NCI-H1105 treated with DMSO at 0.1 percent for 48 hours (cell line): Measurements from ENCODE around the gene PHF23.

Experiments
- DNase-seq: peaks from one replicate; lab custom pipeline; 2025; lab: John Stamatoyannopoulos, UW

Gene PHF23

GRCh38 chr17:7219812-7220592 is 19.3 kb downstream of the PHF23 start, which contains the start of the genes ACADVL and DLG4:
Gene ACADVL (plus strand): TSS chr17:7219938. CDS start chr17:7219985, 47 bp downstream.
Gene DLG4 (minus strand): TSS chr17:7219836.
- DNase-seq = peak; percentile 79

DNA sequence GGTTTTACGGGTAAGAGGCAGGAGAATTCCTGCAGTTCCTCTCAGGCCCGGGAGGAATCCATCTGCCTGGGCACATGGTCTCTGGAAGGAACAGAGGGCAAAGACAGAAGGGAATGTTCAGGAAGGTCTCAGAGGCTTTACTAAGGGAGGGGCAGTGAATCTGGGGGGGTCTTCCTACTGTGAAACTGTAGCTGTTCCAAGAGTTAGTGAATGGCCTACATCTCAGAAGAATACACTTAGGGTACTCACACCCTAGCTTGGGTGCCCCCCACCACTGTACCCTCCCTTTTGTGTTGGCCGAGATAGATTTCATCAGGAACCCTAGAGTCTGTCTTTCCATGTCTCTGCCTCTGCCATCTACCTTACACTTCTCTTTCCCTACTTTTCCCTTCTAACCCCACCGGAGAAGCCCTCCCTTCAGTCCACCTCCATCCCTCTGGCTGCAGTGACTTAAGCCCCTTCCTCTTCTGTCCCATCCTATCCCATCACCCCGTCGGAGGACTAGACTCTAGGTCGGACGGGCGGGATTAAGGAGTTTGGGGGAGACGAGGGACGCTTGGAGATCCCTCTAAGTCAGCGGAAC is 19.9 kb downstream of the PHF23 start:
- DNase-seq = no peak

DNA sequence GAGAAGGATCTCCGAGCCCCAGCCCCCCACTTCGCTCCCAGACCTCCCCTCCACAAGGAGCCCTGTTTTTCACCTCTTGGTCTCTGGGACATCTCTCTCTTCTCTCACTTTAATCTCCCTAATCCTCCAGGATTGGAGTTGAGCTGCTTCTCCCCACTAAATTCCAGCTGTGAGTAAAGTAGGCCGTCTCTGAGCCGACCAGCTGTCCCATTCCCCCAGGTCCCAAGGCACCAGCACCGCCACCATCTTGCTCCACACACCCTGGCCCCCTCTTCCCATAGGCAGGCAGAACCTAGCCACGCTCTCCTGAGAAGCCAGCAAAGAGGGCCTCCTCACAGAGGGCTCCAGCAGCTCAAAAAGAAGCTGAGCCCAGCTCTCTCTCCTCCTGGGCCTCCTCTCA is 20.5 kb downstream of the PHF23 start:
- no peak for DNase-seq

GRCh38 chr17:7218166-7218565 is 21.1 kb downstream of the PHF23 start:
- no peak for DNase-seq

GRCh38 chr17:7217113-7217987 is 21.9 kb downstream of the PHF23 start:
- no peak for DNase-seq

- no peak for DNase-seq
Measured at GRCh38 chr17:7216242-7217112, 22.8 kb downstream of the PHF23 start.

DNA sequence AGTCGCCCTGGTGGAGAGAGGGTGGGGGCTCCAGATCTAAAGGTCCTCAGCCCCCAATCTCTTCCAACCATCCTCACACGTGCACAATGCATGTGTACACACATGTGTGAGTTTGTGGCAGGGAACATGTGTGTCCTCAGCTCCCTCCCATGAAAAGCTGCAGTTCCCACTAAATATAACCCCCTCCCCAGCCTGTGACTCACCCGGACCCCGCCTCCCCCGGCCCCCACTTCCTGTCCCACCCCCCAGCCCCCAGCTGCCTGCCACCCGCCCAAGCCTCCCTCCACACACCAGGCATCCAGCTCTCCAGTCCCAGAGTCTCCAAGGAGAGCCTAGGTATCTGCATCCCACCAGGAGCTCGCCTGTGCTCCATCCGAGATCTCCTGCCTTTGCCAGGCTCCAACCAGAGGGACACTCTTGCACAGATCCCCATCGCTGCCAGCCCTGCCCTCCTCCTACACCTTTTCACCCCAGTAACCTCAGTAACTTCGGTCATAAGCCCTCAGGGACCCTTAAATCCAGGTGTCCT is 23.5 kb downstream of the PHF23 start:
- no peak for DNase-seq

DNA sequence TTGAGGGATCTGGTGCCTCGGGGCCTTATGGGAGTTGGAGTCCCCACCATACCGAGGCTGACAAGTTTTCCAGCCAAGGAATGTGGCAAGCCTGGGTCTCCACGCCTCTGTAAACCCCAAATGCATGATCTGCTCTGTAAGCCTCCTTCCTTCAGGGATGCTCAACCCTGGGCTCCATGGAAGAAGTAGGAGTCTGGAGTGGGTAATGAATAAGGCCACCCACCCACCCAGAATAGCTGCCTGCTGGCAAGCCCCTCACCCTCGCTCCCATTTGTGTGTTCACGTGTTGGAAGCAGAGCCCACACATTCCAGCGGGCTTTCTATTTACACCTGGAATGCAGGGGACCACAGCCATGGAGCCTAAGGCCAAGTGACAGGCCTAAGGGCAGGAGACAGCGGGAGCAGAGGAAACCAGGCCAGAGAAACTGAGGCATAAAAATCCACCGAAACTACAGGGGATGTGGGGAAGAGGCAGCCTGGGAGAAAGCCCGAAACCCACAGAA is 24.1 kb downstream of the PHF23 start:
- DNase-seq = no peak

DNA sequence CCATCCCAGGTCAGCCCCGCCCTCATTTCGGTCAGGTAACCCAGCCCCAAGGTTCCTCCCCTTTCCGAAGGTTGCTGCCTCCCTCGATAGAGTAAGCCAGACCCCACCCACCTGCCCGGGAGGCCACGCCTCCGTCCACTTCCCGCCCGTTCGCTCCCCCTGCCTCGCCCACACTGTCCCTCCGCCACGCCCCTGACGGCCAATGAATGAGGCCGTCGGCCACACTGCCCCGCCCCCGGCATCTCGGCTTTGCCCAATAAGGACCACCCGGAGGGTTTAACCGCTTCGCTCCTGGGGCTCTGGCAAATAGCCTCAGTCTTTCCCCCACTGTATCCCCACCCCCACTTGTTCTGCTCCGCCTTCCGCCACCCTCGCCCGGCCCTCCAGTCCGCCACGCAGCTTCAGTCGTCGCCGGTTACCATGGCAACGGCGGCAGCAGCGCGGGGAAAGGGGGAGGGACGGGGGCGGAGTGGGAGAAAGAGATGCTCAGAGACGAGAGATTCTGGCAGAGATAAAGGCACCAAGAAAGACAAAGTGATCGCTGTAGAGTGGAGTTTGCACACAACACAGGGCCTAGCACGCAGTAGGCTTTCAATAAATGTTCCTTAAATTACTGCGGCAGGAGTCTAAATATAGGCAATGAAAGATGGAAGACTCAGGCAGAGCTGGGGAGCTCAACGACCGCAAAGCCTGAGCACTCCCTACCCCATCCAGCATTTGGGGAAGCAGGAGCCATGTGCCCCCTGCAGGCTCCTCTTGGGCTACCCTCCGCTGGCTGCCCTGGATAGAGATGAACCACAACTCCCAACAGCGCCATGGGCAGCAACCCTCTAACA is 24.7 kb downstream of the PHF23 start:
- peak; percentile 100 for DNase-seq

DNA sequence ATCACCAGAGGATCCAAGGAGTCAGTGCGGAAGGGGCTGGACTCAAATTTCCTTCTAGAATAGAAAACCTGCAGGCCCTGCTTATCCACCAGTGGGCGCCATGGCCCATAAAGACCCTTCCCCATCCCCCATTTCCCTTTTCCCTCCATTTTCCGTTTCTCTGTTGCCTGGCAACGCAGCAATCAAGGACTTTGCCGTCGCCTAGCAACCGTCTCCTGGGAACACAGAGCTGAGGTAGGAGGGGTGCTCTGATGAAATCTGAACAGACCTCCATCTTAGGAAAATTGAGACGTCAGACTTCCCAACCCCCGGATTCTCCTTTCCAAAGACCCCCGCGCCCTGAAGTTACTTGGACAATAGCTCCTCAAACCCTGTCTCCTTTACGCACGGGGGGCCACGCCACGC is 25.4 kb downstream of the PHF23 start:
- peak; percentile 99 for DNase-seq

DNA sequence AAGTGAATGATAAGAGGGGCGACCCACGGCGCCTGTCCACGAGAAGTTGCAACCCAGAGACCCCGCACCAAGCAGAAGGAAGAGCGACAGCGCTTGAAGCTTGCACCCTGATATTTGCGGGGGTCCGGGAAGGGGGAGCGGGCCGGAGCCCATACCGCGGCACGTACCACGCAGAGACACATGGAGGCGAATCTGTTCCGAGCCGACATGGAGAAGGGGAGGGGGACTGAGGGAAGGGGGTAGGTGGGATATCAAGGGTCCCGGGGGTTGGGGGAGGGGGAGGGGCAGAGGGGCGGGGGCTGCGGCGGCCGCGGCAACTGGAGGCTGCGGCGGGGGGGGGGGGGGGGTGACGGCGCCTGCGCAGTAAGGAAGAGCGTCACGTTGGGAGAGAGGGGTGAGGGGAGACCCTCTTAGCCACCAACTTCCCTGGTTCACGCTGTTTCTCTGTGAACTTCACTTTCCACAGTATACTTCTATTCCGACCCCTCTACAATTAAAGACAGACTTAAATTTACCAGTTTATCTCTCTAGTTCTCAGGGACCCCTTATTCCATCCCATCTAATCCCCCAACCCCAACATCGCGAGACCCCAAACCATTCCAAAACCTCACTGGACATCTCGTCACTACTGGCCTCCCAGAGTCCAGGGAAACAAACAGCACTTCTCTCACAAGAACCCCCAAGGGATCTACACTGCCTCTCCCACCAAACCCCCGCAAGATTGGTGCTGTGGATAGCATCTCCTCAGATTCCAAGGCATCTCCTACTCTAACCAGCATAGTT is 27.6 kb downstream of the PHF23 start:
- DNase-seq = peak; percentile 10

GRCh38 chr17:7208754-7209460 is 30.4 kb downstream of the PHF23 start:
- DNase-seq = no peak

DNA sequence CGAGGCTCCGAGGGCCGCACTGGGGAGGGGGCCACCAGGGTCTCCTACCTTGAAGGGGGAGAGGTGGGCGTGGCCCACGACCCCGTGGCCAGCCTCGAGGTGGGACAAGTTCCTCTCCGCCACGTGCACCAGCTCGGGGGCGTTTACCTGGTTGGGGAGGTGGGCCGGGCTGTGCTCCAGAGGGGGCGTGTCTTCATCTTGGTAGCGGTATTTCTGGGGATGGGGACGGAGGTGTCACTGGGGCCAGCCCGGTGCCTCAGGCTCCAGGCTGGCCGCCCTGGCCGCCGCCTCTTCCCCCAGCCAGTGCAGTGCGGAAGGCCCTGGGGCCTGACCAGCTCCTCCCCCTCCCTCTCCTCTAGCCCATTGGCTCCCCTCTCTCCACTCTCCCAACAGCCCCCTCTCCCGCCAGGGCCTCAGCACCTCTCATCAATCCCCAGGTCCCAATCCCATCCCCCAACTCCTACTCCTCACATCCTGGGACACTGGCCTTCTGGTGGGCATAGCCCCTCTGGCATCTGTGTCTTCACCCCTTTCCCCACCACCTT is 31.2 kb downstream of the PHF23 start:
- DNase-seq = no peak

GRCh38 chr17:7207120-7208001 is 31.9 kb downstream of the PHF23 start:
- no peak for DNase-seq

- no peak for DNase-seq
Measured at GRCh38 chr17:7205561-7205960, 33.7 kb downstream of the PHF23 start.

DNA sequence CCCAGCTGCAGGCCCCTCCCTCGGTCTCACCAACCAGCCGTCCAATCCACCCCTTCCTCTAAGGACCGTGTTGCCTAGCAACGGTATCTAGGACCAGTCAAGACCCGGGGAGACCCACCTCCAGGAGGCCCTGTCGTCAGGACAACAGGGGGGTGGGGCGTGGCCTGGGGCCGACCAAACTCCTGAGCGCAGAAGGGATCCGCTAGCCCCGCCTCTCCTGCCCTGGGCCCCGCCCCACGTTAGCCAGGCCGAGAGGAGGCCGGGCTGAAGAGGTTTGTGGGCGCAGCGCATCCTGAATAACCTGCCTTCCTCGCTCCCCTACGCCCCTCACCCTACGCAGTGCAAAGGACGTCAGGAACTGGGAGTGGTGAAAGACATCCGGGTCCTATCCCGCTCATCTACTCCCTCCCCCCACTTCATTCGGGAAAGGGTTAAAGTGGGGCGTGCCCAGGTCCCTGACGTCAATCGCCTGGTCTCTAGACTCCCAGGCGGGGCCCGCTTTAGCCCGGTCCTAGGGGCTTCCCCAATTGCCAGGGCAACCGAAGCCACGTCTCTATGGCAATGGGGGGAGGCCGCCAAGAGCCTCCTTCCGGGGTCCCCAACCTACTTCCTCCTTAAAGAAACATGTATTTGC is 34.3 kb downstream of the PHF23 start:
- peak; percentile 99 for DNase-seq

DNA sequence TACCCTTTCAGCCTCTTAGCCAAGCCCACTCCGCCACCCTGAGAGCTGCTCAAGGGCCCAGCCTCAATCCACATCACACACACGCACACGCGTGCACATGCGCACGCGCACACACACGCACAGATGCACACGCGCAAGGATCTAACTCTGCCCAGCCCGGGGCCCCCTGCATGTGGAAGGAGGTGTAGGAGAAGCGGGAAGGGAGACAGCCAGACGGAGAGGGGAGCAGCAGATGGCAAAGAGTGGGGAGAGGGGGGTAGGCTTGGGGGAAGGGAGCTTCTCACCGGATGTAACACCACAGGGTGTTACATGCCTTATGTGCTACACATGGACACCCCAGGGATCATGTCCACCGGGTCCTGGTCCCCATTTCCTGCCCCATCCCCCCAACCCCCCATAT is 34.9 kb downstream of the PHF23 start:
- no peak for DNase-seq
